HEK293 (cell line): ENCODE results near the gene CCL16.

ENCODE experiments used
- CTCF ChIA-PET: fragments of 350-600 bp; formaldehyde crosslinking; extraction: SDS; loops from one replicate; lab custom pipeline; 2021; ENCODE audit warnings: antibody characterized with exemption; lab: Yijun Ruan, JAX
- POLR2A ChIA-PET: fragments of 300-600 bp; formaldehyde crosslinking; extraction: SDS; loops from one replicate; lab custom pipeline; 2020; ENCODE audit warnings: antibody characterized with exemption, inconsistent platforms; lab: Yijun Ruan, JAX
- H3K27ac ChIP-seq: fragments of 200-500 bp; sonication (Bioruptor generic); 2 replicates; pipeline ENCODE4 v1.5.1; 2014; ENCODE audit warnings: low read depth, low read length, control low read depth, inconsistent platforms; ENCODE audit errors: extremely low read depth
- H3K36me3 ChIP-seq, 2 experiments: fragments of 200-500 bp in 1 of 2; sonication (Bioruptor generic) in 1 of 2; 1 replicate in 1 of 2; 2 replicates in 1 of 2; pipeline ENCODE4 v1.5.1; 2014 to 2017; ENCODE audit warnings: inconsistent platforms in 2 of 2, low read length in 2 of 2; ENCODE audit not compliant: control insufficient read depth in 2 of 2, insufficient read depth in 1 of 2
- H3K4me1 ChIP-seq: fragments of 200-500 bp; sonication (Bioruptor generic); 2 replicates; pipeline ENCODE4 v1.5.1; 2014; ENCODE audit warnings: mild to moderate bottlenecking, low read length, inconsistent platforms; ENCODE audit not compliant: control insufficient read depth, insufficient read depth
- H3K4me3 ChIP-seq: 2 replicates; pipeline ENCODE4 v1.5.1; 2011; ENCODE audit warnings: low read depth, mild to moderate bottlenecking, control low read depth, low read length, moderate library complexity
- H3K9me3 ChIP-seq: fragments of 200-500 bp; sonication (Bioruptor generic); 2 replicates; pipeline ENCODE4 v1.5.1; 2014; ENCODE audit warnings: low read depth, low read length, inconsistent platforms; ENCODE audit not compliant: control insufficient read depth, insufficient read depth
- BCL11B ChIP-seq: fragments of 450-650 bp; formaldehyde crosslinking; IDR thresholded peaks from 2 replicates; pipeline ENCODE4 v1.5.1; 2016; ENCODE audit warnings: low read depth, missing biosample characterization, missing genetic modification characterization
- EGR2 ChIP-seq: fragments of 450-650 bp; formaldehyde crosslinking; IDR thresholded peaks from 2 replicates; pipeline ENCODE4 v1.5.1; 2016; ENCODE audit warnings: low read depth, missing biosample characterization, missing genetic modification characterization
- ELK4 ChIP-seq: IDR thresholded peaks from 2 replicates; pipeline ENCODE4 v1.6.1; 2011; ENCODE audit warnings: mild to moderate bottlenecking, low read depth, low read length, borderline replicate concordance
- HOXD13 ChIP-seq: sonication (generic); formaldehyde crosslinking; IDR thresholded peaks from 2 replicates; pipeline ENCODE4 v1.8.0; 2022; ENCODE audit warnings: missing genetic modification reagents, borderline replicate concordance
- KLF10 ChIP-seq: fragments of 450-650 bp; IDR thresholded peaks from 2 replicates; pipeline ENCODE4 v1.5.1; 2018; ENCODE audit warnings: missing biosample characterization, mild to moderate bottlenecking, missing genetic modification characterization
- SCRT1 ChIP-seq: fragments of 450-650 bp; formaldehyde crosslinking; IDR thresholded peaks from 2 replicates; pipeline ENCODE4 v1.5.1; 2016; ENCODE audit warnings: missing biosample characterization, missing genetic modification characterization, borderline replicate concordance
- SETDB1 ChIP-seq: IDR thresholded peaks from one replicate; pipeline ENCODE4 v1.6.1; 2017; ENCODE audit warnings: mild to moderate bottlenecking, low read length, moderate library complexity, mixed read lengths; ENCODE audit not compliant: insufficient read length
- YY2 ChIP-seq: fragments of 450-650 bp; formaldehyde crosslinking; IDR thresholded peaks from 2 replicates; pipeline ENCODE4 v1.5.1; 2016; ENCODE audit warnings: missing biosample characterization, missing genetic modification characterization
- ZBTB21 ChIP-seq: fragments of 450-650 bp; formaldehyde crosslinking; IDR thresholded peaks from 2 replicates; pipeline ENCODE4 v1.5.1; 2017; ENCODE audit warnings: missing biosample characterization, missing genetic modification characterization
- ZFP41 ChIP-seq: fragments of 450-650 bp; formaldehyde crosslinking; IDR thresholded peaks from 2 replicates; pipeline ENCODE4 v1.5.1; 2016; ENCODE audit warnings: missing biosample characterization, missing genetic modification characterization, borderline replicate concordance
- ZNF169 ChIP-seq: fragments of 450-650 bp; formaldehyde crosslinking; IDR thresholded peaks from 2 replicates; pipeline ENCODE4 v1.5.1; 2016; ENCODE audit warnings: missing biosample characterization, missing genetic modification characterization
- ZNF211 ChIP-seq: fragments of 450-650 bp; formaldehyde crosslinking; IDR thresholded peaks from 2 replicates; pipeline ENCODE4 v1.5.1; 2016; ENCODE audit warnings: low read depth, missing biosample characterization, missing genetic modification characterization
- ZNF214 ChIP-seq: fragments of 450-650 bp; formaldehyde crosslinking; IDR thresholded peaks from 2 replicates; pipeline ENCODE4 v1.5.1; 2017; ENCODE audit warnings: missing biosample characterization, mild to moderate bottlenecking, missing genetic modification characterization, borderline replicate concordance
- ZNF221 ChIP-seq: fragments of 450-650 bp; formaldehyde crosslinking; IDR thresholded peaks from 2 replicates; pipeline ENCODE4 v1.5.1; 2017; ENCODE audit warnings: missing biosample characterization, missing genetic modification characterization, borderline replicate concordance
- ZNF311 ChIP-seq: fragments of 450-650 bp; formaldehyde crosslinking; IDR thresholded peaks from 2 replicates; pipeline ENCODE4 v1.5.1; 2017; ENCODE audit warnings: missing biosample characterization, missing genetic modification characterization, borderline replicate concordance
- ZNF335 ChIP-seq: fragments of 450-650 bp; formaldehyde crosslinking; conservative IDR thresholded peaks from 2 replicates; pipeline ENCODE4 v1.5.1; 2016; ENCODE audit warnings: missing biosample characterization, missing genetic modification characterization
- ZNF404 ChIP-seq: fragments of 450-650 bp; formaldehyde crosslinking; IDR thresholded peaks from 2 replicates; pipeline ENCODE4 v1.5.1; 2017; ENCODE audit warnings: missing biosample characterization, missing genetic modification characterization
- ZNF488 ChIP-seq: fragments of 450-650 bp; formaldehyde crosslinking; IDR thresholded peaks from 2 replicates; pipeline ENCODE4 v1.5.1; 2016; ENCODE audit warnings: missing biosample characterization, missing genetic modification characterization
- ZNF514 ChIP-seq: fragments of 450-650 bp; formaldehyde crosslinking; IDR thresholded peaks from 2 replicates; pipeline ENCODE4 v1.5.1; 2016; ENCODE audit warnings: missing biosample characterization, missing genetic modification characterization
- ZNF530 ChIP-seq: fragments of 450-650 bp; formaldehyde crosslinking; IDR thresholded peaks from 2 replicates; pipeline ENCODE4 v1.5.1; 2016; ENCODE audit warnings: low read depth, missing biosample characterization, missing genetic modification characterization
- ZNF670 ChIP-seq: fragments of 450-650 bp; formaldehyde crosslinking; IDR thresholded peaks from 2 replicates; pipeline ENCODE4 v1.5.1; 2016; ENCODE audit warnings: missing biosample characterization, missing genetic modification characterization, low read depth
- ZNF747 ChIP-seq: fragments of 450-650 bp; formaldehyde crosslinking; IDR thresholded peaks from 2 replicates; pipeline ENCODE4 v1.5.1; 2016; ENCODE audit warnings: missing biosample characterization, missing genetic modification characterization
- ZNF776 ChIP-seq: fragments of 450-650 bp; formaldehyde crosslinking; IDR thresholded peaks from 2 replicates; pipeline ENCODE4 v1.5.0; 2017; ENCODE audit warnings: missing biosample characterization, missing genetic modification characterization, borderline replicate concordance
- ZNF785 ChIP-seq: fragments of 450-650 bp; formaldehyde crosslinking; IDR thresholded peaks from 2 replicates; pipeline ENCODE4 v1.5.1; 2016; ENCODE audit warnings: missing biosample characterization, missing genetic modification characterization
- ZNF837 ChIP-seq: fragments of 450-650 bp; formaldehyde crosslinking; IDR thresholded peaks from 2 replicates; pipeline ENCODE4 v1.5.1; 2016; ENCODE audit warnings: missing biosample characterization, missing genetic modification characterization
- ZSCAN30 ChIP-seq: fragments of 450-650 bp; IDR thresholded peaks from 2 replicates; pipeline ENCODE4 v1.5.1; 2018; ENCODE audit warnings: missing biosample characterization, mild to moderate bottlenecking, missing genetic modification characterization, moderate library complexity
- TF ChIP-seq, protein P1 (sequence below): fragments of 450-650 bp; formaldehyde crosslinking; IDR thresholded peaks from 2 replicates; pipeline ENCODE4 v1.5.1; 2017; ENCODE audit warnings: missing biosample characterization, missing genetic modification characterization
- TF ChIP-seq, protein P2 (sequence below): fragments of 450-650 bp; formaldehyde crosslinking; IDR thresholded peaks from 2 replicates; pipeline ENCODE4 v1.5.1; 2016; ENCODE audit warnings: missing biosample characterization, missing genetic modification characterization

Gene CCL16

GRCh38 chr17:35981246-35981645 lies at the start of gene CCL16:
Gene CCL16 (minus strand): TSS chr17:35981497. CDS start chr17:35981420, 77 bp downstream.
- Histone ChIP-seq H3K9me3 (no peaks in the 10 kb centered on the region), H3K36me3 (no peaks in the 10 kb centered on the region), H3K27ac (no peak within 1 kb of the TSS), H3K4me1 (no peaks in the 10 kb centered on the region), H3K4me3 (no peak within 1 kb of the TSS)
- no peak for TF ChIP-seq ZNF785
- no peak for TF ChIP-seq ZNF221 (tag by site-specific recombination)
- TF ChIP-seq ZFP41 (tag by site-specific recombination): no peak
- TF ChIP-seq BCL11B (tag by site-specific recombination): no peak
- TF ChIP-seq, protein P1, sequence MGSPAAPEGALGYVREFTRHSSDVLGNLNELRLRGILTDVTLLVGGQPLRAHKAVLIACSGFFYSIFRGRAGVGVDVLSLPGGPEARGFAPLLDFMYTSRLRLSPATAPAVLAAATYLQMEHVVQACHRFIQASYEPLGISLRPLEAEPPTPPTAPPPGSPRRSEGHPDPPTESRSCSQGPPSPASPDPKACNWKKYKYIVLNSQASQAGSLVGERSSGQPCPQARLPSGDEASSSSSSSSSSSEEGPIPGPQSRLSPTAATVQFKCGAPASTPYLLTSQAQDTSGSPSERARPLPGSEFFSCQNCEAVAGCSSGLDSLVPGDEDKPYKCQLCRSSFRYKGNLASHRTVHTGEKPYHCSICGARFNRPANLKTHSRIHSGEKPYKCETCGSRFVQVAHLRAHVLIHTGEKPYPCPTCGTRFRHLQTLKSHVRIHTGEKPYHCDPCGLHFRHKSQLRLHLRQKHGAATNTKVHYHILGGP (tag by site-specific recombination): no peak
- no peak for TF ChIP-seq ZNF530 (tag by site-specific recombination)
- no peak for TF ChIP-seq ZNF747
- no peak for TF ChIP-seq ZNF404
- no peak for TF ChIP-seq ZNF837
- no peak for TF ChIP-seq YY2 (tag by site-specific recombination)
- TF ChIP-seq ZNF169 (tag by site-specific recombination): no peak
- TF ChIP-seq ZSCAN30 (tag by site-specific recombination): no peak
- TF ChIP-seq ZNF214 (tag by site-specific recombination): no peak
- no peak for TF ChIP-seq ZNF311
- TF ChIP-seq HOXD13: no peak
- TF ChIP-seq ZNF776 (tag by site-specific recombination): no peak
- ChIA-PET CTCF (interaction anchor here (1.0 to 3.7 kb wide), 8 partner anchors 9 to 502 kb away, joined by 3 to 56 read pairs (median 6); no protein-coding TSS in a partner anchor), POLR2A (no interaction called here)

GRCh38 chr17:36030956-36031355 lies 49.7 kb upstream of the CCL16 start:
- Histone ChIP-seq H3K4me1 (no peaks in the 10 kb centered on the region), H3K9me3 (no peaks in the 10 kb centered on the region), H3K4me3 (no peak overlapping the region)
- CTCF ChIA-PET: interaction anchor here (0.5 kb wide), 1 partner anchor 63 kb away, joined by 3 read pairs; no protein-coding TSS in a partner anchor
- TF ChIP-seq ZBTB21 (tag by site-specific recombination) (no peak), ZNF211 (tag by site-specific recombination) (no peak), EGR2 (no peak), ZNF514 (tag by site-specific recombination) (no peak), SCRT1 (tag by site-specific recombination) (no peak), ELK4 (no peak), KLF10 (tag by site-specific recombination) (no peak), ZNF488 (no peak), SETDB1 (no peak), ZNF335 (no peak), ZNF670 (tag by site-specific recombination) (no peak)
- TF ChIP-seq, protein P2, sequence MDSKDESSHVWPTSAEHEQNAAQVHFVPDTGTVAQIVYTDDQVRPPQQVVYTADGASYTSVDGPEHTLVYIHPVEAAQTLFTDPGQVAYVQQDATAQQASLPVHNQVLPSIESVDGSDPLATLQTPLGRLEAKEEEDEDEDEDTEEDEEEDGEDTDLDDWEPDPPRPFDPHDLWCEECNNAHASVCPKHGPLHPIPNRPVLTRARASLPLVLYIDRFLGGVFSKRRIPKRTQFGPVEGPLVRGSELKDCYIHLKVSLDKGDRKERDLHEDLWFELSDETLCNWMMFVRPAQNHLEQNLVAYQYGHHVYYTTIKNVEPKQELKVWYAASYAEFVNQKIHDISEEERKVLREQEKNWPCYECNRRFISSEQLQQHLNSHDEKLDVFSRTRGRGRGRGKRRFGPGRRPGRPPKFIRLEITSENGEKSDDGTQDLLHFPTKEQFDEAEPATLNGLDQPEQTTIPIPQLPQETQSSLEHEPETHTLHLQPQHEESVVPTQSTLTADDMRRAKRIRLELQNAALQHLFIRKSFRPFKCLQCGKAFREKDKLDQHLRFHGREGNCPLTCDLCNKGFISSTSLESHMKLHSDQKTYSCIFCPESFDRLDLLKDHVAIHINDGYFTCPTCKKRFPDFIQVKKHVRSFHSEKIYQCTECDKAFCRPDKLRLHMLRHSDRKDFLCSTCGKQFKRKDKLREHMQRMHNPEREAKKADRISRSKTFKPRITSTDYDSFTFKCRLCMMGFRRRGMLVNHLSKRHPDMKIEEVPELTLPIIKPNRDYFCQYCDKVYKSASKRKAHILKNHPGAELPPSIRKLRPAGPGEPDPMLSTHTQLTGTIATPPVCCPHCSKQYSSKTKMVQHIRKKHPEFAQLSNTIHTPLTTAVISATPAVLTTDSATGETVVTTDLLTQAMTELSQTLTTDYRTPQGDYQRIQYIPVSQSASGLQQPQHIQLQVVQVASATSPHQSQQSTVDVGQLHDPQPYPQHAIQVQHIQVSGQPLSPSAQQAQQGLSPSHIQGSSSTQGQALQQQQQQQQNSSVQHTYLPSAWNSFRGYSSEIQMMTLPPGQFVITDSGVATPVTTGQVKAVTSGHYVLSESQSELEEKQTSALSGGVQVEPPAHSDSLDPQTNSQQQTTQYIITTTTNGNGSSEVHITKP (tag by site-specific recombination): no peak
- TF ChIP-seq, all 188 proteins: peak for 0
- no peak overlapping the region for H3K27ac ChIP-seq
- POLR2A ChIA-PET: no interaction called here
- no peaks in the 10 kb centered on the region for H3K36me3 ChIP-seq
